Colon (tissue), 2 donors: Measurements from ENCODE around the gene HSPA4.
"Not testable (repeated sequence)": the region's sequence is repeated elsewhere in the genome, so short reads cannot be mapped to it uniquely, and the experiment has no call there.

Experiments used
- FAIRE-seq: peaks from 2 replicates; lab custom pipeline; 2012; peaks lifted over from hg19 to GRCh38; lab: Jason Lieb, UNC
- donor health status: control.
- donor health status: control.

The HSPA4 gene

DNA sequence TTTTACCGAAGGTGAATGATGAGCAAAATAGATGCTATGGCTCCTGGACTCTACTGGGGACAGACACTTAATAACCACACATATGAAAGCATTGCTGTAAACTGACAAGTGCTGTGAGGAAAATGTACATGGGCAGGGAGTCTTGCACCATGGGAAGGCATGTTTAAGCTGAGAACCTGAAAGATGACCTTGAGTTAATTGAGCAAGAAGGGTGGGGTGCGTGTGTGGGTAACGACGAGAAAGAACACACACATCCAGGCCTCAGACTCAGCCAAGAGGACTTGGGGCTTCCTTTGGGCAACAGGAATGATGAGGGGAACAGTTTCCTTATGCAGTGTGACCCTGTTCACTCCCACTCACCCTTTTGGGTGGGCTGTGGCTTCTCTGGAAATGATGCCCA lies 73.1 kb downstream of the HSPA4 start:
- FAIRE-seq, result no peak

- FAIRE-seq, result no peak
Measured at GRCh38 chr5:133128066-133128465, 76.3 kb downstream of the HSPA4 start.

DNA sequence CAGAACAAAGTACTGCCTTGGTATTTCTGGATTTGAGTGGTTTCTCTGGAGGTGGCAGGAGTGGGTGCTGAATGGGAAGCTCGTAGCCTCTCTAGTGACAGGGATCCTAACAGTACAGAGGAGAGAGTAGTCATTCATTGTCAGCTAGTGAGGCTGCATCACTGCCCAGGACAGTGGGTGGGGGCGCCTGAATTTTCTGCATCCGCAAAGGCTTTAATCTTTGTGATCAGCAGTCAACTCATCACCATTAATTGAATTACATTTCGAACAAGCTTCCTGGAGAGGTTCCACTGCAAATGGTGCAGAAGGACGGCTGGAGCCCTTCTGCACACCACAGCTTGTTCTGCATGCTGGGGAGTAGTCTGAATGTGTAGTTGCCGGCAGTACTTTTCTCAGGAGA lies 77.5 kb downstream of the HSPA4 start:
- FAIRE-seq, result no peak

DNA sequence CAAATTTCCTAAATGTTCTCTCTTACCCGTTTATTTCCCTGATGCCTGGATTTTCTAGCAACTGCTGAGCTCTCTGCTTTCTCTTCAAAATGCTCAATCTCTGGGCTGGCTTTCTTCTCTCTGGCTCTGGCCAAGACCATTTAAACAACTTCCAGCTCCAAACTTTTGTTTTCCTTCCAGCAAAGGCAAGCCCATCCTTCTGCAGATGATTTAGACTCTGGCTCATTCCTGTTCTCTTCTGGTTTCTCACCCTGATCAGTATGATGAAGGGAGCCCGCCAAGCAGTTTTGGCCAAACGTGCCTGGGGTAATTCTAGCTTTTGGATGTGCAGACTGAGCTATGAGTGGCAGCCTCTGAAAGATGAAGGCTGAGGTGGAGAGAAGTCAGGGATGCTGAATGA lies 78.1 kb downstream of the HSPA4 start:
- FAIRE-seq, result no peak

DNA sequence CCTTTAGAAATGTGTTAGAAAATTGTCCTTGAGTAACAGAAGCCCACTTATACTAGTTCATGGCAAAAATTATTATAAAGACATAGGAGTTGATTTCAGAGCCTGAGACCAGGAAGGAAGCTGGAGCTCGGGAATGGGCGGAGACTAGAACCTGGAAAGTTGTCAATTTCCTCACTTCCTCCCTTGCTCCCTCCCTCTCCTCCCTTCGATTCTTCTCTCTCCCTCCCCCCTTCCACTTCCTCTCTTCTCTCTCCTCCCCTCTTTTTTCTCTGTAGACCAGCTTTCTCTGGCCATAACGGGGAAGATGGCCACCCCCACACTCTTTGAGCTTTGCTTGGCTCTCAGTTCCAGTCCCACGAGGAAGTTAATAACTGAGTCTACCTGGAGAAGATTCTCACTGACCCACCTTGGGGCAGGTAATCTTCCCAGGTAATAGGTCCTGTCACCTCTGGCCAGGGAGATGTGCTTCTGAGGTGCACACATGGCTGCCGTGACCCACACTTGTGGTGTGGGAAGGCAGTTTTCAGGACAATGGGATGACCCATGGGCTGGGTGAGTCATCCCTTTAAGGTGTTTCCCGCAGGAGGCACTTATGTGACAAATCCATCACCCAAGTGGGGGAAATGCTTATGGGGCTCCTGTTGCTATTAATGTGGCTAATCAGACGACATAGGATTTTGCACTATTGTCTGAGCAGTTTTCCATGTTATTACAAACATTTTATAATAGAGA lies 78.7 kb downstream of the HSPA4 start:
- FAIRE-seq, result no peak

DNA sequence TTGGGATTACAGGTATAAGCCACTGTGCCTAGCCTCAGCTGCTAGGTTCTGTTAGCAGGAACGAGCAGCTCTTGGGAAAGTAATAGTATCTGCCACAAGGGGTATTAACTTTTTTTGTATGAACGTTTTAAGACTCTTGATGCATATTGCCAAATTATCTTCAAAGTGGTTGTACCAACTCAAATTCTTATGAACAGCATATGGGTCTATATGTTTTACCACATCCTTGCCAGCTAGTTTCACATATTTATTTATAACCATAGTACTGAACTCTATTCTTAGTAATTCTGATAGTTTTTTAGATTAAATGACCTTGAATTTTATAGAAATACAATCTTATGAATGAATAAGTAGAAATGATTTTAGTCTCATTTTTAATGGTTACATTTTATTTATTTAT lies 80.9 kb downstream of the HSPA4 start:
- FAIRE-seq, result no peak

DNA sequence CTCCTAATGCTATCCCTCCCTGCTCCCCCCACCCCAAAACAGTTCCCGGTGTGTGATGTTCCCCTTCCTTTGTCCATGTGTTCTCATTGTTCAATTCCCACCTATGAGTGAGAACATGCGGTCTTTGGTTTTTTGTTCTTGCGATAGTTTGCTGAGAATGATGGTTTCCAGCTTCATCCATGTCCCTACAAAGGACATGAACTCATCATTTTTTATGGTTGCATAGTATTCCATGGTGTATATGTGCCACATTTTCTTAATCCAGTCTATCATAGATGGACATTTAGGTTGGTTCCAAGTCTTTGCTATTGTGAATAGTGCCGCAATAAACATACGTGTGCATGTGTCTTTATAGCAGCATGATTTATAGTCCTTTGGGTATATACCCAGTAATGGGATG lies 81.4 kb downstream of the HSPA4 start:
- FAIRE-seq, result not testable (repeated sequence)

- FAIRE-seq, result not testable (repeated sequence)
Measured at GRCh38 chr5:133136890-133137289, 85.1 kb downstream of the HSPA4 start.

GRCh38 chr5:133140311-133140710 lies 88.5 kb downstream of the HSPA4 start:
- no peak for FAIRE-seq

DNA sequence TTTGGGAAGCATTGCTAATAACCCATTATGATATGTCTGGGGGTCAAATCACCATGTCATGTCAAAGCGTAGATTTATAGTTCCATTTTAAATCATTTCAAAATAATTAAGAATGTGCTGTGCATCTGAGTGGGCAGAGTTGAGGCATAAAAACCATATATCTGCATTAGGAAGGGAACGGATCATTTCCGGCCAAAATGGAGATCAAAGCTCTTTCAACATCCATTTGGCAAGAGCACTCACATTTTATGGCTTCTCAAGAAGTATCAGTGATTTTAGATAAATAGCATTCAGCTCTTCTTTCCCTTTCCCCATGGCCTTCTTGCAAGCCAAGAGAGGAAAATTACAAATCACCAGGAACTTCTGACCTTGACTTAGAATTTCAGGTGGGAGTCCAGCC lies 89.9 kb downstream of the HSPA4 start:
- FAIRE-seq, result no peak

DNA sequence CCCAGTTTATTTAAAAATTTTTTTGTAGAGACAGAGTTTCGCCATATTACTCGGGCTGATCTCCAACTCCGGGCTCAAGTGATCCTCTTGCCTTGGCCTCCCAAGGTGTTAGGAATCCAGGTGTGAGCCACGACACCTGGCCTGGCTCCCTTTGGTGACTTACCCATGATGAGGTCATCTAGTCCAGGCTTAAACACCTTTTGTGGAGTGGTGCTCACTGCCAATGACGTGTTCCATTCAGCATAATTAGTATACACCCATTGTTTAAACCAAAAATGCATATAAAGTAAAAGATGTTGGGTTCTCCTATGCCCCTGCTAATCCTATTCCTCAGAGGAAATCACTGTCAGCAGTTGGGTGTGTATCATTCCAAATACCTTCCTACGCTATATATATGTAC lies 91.0 kb downstream of the HSPA4 start:
- no peak for FAIRE-seq

DNA sequence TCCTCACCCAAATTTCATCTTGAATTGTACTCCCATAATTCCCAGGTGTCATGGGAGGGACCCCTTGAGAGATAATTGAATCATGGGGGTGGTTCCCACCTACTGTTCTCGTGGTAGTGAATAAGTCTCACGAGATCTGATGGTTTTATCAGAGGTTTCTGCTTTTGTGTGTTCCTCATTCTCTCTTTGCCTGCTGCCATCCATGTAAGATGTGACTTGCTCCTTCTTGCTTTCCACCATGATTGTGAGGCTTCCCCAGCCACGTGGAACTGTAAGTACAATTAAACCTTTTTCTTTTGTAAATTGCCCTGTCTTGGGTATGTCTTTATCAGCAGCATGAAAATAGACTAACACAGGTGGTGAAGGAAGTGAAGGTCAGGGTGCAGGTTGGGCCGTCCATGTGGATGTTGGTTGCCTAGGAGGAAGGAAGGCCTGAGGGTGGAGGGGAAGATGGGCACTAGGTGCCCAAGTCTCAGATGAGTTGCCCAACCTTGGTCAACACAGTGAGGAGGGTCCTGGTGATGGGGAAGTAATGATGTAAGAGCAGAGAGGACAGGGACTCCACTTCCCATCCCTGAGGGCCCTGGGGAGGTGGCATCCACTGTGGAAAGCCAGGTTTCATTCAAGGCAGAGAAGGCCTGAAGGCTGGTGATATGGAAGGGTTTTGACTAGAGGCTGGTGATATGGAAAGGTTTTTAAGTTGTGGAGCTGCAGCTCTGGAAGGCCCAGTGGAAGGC lies 92.6 kb downstream of the HSPA4 start:
- FAIRE-seq, result no peak

- FAIRE-seq, result no peak
Measured at GRCh38 chr5:133145436-133146170, 93.8 kb downstream of the HSPA4 start.

DNA sequence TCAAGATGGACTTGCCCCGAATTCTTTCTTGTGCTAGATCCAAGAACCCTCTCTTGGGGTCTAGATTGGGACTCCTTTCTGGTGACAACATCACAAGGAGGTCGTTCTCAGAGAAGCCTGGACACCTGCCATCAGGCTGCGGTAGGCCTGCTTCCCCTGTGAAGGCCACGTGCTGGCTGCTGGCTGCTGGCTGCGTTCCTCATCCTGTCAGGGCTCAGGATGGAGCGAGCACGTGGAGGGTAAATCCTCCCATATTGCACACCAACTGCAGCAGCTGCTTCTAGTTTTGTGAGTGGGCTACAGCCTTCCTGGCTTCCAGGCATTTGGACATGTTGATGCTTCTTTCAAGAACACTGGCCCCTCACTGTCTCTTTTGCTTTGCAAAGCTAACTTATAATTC lies 95.6 kb downstream of the HSPA4 start:
- no peak for FAIRE-seq

GRCh38 chr5:133147815-133148567 lies 96.2 kb downstream of the HSPA4 start:
- FAIRE-seq, result no peak

- FAIRE-seq, result no peak
Measured at GRCh38 chr5:133149345-133149744, 97.5 kb downstream of the HSPA4 start.

DNA sequence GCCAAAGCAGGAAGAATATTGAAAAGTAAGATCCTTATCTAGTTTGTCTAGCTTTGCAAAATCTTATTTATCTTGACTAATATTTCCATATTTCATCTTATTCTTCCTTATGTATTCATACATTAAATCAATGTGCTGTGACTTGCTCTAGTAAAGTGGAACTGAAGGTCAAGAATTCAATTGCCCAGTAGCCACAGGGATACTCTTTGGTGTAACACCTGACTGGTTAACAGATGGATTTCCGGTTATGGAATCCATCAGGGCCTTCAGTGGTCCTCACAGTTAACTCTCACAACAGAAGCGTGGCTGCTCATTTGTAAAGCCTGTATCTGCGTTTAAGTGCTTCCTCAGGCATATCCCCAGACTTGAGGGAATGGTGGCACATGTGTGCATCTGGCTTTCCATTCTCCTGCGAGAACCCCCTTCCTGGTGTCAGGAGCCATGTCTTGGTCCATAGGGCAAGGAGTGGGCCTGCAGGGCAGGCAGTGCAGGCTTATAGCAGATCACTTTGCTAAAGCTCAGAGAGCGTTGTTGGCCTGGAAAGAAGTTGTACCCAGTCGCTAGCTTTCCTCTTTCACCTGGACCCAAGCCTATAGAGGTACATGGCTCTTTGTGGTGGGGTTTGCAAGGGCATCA lies 99.2 kb downstream of the HSPA4 start:
- FAIRE-seq, result no peak

DNA sequence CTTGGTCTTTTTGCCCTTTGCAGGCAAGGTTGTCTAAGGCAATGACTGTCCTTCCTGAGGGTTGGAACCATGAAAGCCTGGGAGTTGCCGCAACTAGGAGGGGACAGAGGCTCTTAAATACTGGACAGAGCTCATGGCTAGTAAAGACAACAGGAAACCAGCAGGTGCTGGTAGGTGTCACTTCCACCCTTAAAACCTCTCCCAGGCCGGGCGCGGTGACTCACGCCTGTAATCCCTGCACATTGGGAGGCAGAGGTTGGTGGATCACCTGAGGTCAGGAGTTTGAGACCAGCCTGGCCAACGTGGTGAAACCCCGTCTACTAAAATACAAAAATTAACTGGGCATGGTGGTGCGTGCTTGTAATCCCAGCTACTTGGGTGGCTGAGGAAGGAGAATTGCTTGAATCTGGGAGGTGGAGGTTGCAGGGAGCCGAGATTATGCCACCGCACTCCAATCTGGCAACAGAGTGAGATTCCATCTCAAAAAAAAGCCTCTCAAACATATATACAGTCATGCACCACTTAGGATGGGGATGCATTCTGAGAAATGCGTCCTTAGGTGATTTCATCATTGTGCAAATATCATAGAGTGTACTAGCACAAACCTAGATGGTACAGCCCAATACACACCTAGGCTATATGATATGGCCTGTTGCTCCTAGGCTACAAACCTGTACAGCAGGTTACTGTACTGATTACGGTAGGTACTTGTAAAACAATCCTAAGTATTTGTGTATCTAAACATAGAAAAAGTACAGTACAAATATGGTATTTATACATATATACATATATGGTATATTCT lies 102.7 kb downstream of the HSPA4 start:
- FAIRE-seq, result no peak

DNA sequence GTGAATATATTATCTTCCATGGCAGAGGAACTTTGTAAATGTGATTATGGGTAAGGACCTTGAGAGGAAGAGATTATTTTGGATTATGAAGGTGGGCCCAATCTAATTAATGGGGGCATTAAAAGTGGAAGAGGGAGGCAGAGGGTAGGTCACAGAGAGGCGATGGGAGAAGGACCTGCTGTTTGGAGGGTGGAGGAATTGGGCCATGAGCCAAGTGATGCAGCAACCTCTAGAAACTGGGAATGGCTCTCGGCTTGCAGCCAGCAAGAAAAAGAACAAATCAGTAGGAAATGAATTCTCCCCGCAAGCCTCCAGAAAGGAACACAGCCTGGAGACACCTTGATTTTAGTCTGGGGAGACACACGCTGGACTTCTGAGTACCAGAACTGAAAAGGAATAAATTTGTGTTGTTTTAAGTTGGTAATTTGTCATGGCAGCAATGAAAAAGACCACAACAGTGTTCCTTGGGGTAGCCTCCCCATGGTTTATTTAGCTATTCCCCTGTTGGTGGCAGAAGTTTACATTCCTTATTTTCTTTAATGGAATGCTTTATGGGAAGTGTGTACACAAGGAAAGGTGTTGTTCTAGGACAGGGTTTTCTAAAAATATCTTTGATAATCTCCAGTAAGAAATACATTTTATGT lies 103.6 kb downstream of the HSPA4 start:
- FAIRE-seq, result no peak
